ENCODE results near the gene CDKAL1.

CDKAL1 gene

GRCh38 chr6:20991910-20992309 lies 457.7 kb downstream of the CDKAL1 start:
- no peak for DNase-seq

DNA sequence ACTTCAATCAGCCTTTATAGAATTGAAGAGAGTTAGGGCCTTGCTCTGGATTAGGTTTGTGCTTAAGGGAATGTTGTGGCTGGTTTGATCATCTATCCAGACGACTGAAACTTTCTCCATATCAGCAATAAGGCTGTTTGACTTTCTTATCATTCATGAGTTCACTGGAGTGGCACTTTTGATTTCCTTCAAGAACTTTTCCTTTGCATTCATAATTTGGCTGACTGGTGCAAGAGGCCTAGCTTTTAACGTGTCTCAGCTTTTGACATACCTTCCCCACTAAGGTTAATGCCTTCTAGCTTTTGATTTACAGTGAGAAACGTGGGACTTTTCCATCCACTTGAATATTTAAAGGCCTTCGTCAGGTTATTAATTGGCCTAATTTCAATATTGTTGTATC lies 461.8 kb downstream of the CDKAL1 start:
- no peak for DNase-seq

DNA sequence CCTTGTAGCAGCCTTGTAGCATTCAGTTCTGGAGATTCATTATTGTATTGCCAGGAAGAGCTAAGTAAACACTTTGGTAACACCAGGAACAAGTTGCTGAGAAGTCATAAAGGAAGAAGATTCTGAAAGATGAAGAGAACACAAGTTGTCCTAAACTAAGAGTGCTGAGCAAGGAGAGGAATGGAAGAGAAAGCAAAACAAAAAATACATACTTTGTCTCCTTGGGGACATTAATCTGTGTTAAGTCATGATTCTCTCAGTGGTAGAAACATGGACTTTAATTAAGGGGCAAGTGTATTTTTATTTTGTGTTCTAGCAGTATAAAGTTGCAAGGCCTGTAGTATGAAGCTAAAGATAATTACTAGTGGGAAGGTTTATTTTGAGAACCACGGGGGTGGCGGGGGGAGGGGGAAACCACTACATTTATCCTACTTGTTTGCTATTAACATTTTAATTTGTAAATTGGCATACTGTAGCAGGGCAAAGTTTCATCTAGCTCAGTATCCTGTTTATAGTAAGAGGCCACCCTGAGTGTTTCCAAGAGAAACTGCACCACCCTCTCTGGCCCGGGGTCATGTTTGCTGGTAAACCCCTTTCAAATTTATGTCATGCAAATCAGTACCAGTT lies 463.0 kb downstream of the CDKAL1 start:
- DNase-seq, result no peak

- DNase-seq, result no peak
These were observed 463.5 kb downstream of the CDKAL1 start for GRCh38 chr6:20997770-20998147.

DNA sequence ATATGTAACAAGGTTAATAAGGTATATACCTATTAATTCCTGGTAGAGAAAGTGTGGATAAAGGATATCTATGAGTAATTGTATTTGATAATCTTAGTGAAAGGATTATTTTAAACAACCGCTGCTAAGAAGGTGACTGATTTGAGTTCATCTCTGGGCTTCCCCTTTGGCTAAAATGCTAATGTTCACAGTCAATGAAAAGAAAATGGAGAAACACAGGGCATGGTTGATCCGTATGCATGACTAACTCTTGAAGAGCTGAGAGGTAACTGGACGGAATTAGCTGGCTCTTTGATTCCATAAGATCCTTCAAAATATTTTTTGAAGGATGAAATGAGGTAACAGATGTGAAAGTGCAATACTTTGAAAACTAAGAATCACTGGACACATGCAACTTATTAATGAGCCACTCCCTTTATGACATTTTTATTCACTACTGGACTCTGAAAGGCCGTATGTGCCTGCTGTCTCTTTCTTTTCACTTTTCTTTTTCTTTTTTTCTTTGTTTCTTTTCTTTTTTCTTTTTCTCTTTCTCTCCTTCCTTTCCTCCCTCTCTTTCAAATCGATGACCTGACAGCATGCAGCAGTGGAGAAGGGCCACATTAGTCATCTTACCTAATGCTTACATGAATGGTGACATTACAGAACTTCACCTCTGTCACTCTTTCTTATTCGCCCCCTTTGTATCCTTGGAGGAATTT lies 464.6 kb downstream of the CDKAL1 start:
- DNase-seq, result no peak

- DNase-seq, result no peak
These were observed 466.1 kb downstream of the CDKAL1 start for GRCh38 chr6:21000331-21000801.

DNA sequence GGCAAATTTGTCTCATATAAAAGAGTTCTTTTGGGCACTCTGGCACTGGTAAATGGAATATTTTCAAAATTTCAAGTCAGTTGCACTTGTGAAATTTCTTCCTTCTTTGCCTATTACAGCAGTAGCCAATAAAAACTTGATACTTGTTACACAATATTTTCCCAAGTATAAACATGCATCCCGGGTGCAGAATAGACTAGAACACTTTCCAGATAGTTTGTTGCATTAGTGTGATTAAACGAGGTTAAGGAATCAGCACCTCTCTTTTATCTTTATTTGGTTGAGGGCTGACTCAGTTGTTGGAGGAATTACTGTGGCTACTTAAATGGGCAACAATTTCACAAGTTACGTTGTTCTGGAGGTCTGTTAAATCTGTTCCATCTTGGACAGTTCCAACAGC lies 467.5 kb downstream of the CDKAL1 start:
- no peak for DNase-seq

DNA sequence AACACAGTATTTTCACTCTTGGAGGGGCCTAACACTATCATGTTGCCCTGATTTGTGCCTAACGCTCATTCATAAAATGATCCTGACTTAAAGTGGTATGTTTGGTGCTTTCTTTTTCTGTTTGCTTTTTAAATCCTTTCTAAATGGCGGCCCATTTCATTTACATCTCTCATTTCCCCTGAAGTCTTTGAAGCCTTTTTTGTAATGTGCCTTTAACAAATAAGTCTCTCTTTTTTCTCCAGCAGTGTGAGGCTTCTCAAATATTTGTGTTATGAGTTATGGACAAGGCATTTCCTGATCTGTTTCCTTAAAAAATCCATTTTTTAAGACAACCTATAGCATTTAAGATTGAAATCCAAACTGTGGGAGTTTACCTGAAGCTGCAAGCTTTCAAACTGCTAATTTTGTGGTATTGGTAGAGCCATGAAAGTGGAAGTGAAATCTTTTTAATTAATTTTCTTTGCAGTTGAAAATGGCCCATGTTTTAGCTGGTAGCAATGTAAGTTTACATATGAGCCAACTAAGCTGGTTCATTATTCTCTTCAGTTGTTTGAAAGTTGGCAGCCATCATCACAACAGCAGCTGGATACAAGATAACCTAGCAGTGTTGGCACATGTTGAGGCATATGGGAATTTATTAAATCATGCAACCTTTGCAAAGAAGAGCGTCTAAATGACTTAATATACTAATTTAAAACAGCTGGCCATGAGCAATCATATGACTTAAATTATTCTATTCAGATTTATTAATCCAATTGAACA lies 469.7 kb downstream of the CDKAL1 start:
- no peak for DNase-seq

DNA sequence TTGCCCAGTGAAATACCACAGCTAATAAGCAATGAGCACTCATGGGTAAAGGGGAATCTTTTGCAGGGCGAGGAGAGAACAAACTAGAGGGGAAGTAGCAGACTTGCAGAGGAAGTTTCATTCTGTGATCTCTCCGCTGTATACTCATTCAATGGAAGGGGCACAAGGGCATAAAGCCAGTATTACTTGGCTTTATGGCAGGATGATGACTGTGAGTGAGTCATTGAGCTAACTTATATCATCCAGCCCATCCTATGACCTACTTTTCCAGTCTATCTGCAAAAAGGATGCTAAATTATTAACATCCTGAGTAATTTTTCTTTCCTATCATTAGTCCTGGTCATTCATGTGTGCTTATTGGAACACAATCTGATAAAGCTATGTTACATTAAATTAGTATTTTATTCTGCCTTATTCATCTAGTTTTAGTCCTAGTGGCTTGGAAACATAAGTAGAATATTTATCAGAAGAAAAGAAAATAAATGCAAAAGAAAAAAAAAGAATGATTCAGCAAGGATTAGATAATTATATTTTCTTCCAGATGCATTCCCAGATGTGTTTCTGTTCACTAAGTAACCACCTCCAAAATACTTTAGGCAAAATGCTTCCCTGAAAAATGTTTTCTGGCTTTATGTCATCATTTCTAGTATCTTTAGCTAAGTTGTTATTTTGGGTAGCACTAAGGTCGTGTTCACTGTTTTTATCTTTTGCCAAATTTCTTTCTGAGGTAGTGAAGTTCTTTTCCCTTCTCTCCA lies 471.7 kb downstream of the CDKAL1 start:
- no peak for DNase-seq

GRCh38 chr6:21019614-21020013 lies 485.4 kb downstream of the CDKAL1 start:
- no peak for DNase-seq

GRCh38 chr6:21022343-21023107 lies 488.3 kb downstream of the CDKAL1 start:
- DNase-seq, result no peak

DNA sequence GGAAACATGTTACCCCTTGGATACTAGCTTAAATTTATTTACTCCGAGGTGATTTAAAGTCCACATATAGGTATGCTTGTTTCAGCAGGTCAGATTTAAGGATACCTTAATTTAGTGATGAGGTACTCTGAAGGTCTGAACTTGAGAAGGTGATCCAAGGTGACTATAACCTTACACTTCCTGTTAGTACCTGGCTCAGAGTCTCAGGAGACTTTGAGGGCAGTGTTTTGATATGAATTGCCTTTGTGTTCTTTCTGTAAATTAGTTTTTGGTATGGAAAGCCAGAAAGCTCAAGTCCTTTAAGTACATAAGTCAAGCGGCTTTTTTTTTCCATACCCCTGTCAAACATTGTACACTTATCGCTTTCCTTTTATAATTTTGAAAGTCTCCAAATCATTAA lies 489.0 kb downstream of the CDKAL1 start:
- no peak for DNase-seq

- DNase-seq, result no peak
These were observed 490.4 kb downstream of the CDKAL1 start for GRCh38 chr6:21024616-21025015.

DNA sequence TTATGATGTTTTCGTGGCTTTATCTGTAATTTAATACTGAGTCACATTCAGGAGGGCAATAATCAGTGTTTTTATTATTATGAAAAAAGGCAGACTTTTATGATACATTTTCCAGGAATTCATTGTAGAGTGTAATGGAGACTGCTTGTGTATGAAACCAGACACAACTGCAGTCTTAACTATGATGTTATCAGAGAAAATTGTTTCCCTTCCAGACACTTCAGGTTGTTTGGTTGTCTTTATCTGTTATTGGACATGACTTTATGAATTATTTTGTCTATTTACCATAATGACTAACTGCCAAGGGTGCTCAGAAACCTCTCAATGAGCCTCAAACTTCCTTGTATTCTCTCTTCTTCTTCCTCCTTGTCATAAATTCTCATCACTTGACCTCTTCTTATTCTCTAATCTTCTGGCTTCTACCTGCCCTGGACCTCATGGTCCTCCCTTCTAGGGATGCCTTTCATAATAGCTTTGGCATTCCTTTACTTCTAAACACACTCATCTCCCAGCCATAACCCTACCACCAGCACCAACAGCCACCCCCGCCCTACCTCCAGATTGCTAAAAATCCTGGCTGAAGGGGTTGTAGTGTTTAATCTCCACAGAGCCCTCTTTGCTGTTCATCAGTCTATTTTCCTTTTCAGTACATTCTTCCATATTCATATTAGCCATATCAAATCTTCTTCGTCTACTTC lies 492.5 kb downstream of the CDKAL1 start:
- DNase-seq, result no peak

DNA sequence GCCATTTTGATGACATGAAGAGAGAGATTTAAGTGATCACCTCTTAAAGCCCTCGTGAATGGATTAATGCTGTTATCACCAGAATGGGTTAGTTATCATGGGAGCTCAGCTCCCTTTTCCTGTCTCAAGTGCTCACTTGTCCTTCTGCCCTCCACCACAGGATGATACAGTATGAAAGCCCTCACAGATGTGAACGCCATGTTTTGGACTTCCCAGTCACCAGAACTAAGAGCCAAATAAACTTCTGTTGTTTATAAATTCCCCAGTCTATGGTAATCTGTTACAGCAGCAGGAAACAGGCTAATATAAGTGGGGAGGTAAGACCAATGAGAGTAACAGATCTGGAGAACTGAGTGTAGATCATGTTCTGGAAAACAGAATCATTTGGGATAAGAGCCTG lies 493.2 kb downstream of the CDKAL1 start:
- DNase-seq, result no peak

- no peak for DNase-seq
These were observed 496.9 kb downstream of the CDKAL1 start for GRCh38 chr6:21031182-21031581.

- DNase-seq, result no peak
These were observed 498.8 kb downstream of the CDKAL1 start for GRCh38 chr6:21033084-21033483.

- no peak for DNase-seq
These were observed 499.3 kb downstream of the CDKAL1 start for GRCh38 chr6:21033575-21034026.

GRCh38 chr6:21034345-21034744 lies 500.1 kb downstream of the CDKAL1 start:
- DNase-seq, result no peak

DNA sequence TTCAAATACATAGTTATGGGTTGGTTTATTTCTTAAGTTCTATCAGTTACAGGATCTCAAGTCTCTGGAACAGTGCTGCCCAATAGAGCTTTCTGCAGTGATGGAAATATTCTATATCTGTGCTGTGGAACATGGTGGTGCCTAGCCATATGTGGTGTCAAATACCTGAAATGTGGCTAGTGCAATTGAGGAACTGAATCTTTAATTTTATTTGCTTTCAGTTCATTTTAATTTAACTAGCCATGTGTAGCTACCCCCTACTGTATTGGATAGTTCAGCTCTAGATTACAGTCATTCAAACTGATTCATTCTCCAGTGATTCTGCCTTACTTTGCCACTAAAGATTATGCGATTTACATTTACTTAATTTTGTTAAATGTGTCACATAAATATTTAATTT lies 503.2 kb downstream of the CDKAL1 start:
- DNase-seq, result no peak

DNA sequence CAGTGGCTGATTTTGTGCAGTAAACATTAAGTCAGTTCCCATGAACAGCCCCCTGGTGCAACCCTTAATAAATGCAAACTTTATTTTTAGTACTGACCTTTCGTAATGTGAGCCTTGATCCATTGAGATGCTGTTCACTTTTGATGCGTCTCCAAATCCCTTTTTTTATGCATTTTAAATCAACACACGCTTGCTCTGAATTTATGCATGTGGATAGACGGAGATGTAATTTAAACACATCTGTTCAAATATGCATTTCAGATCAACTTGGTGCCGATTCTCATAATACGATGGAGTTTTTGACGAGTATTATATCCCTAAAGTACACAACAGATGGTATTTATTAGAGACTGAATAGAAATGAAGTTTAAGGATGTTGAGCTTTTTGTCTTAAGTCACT lies 505.7 kb downstream of the CDKAL1 start:
- no peak for DNase-seq
